Measurements from ENCODE around the gene CAMK2B.

The CAMK2B gene

DNA sequence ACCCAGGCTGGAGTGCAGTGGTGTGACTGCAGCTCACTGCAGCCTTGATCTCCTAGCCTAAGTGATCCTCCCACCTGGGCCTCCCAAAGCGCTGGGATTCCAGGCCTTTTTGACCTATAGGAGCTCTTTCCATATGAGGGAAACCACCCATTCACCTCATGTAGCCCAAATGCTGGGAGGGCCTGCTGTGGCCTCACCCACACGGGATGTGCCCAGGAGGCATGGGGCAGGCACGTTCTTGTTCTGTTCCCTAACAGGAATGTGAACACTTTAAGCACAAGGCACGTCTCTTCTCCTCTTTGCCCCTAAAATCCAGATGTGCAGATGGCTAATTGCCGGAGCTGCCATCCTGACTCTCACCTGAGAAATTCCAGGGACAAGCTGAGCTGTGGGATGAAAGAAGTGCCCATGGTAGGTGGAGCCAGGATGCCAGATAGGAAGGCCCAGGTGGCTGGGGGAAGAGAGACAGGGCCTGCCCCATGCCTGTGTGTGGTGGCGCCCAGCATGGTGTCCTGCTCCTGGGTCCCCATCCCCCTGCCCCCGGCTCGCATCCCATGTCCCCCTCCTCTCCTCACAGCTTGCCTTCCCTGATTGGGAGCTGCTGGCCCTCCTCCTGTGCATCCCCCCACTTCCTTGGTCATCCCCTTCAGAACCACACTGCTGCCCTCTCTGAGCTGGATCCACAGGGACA is 17.3 kb downstream of the CAMK2B start:
- DNase-seq = no peak

DNA sequence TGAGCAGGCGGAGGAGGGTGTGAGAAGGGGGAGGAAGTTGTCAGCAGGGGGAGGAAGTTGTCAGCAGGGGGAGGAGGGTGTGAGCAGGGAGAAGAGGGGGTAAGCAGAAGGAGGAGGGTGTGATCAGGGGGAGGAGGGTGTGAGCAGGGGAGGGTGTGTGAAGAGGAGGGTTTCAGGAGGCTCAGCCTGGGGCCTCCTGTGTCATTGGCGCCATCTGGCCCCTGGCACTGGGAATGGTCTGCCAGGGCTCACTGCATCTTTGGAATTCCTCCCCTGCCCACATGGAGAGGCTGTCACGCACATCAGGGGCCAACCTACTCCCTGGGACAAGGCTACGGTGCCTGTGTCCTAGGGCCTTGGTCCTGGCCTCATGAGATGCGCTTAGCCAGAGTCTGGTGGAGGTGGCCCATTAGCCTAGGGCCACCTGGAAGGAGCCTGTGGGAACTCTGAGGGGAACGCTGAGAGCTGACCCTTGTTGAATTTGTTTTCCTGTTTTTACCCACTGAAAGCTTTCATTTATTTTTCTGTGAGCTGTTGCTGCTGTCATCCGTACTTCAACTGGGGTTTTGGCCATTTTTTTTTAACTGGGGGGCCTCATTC is 18.0 kb downstream of the CAMK2B start:
- DNase-seq = no peak

DNA sequence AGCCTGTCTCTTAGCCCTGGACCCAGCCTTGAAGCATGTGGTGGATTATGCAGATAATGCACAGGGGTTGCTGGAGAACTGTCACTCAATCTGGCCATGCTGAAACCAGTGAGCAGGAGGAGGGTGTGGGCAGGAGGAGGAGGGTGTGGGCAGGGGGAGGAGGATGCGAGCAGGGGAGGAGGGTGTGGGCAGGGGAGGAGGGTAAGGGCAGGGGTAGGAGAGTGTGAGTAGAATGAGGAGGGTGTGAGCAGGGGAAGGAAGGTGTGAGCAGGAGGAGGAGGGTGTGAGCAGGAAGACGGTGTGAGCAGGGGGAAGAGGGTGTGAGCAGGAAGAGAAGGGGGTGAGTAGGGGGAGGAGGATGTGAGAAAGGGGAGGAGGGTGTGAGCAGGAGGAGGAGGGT is 18.8 kb downstream of the CAMK2B start:
- no peak for DNase-seq

DNA sequence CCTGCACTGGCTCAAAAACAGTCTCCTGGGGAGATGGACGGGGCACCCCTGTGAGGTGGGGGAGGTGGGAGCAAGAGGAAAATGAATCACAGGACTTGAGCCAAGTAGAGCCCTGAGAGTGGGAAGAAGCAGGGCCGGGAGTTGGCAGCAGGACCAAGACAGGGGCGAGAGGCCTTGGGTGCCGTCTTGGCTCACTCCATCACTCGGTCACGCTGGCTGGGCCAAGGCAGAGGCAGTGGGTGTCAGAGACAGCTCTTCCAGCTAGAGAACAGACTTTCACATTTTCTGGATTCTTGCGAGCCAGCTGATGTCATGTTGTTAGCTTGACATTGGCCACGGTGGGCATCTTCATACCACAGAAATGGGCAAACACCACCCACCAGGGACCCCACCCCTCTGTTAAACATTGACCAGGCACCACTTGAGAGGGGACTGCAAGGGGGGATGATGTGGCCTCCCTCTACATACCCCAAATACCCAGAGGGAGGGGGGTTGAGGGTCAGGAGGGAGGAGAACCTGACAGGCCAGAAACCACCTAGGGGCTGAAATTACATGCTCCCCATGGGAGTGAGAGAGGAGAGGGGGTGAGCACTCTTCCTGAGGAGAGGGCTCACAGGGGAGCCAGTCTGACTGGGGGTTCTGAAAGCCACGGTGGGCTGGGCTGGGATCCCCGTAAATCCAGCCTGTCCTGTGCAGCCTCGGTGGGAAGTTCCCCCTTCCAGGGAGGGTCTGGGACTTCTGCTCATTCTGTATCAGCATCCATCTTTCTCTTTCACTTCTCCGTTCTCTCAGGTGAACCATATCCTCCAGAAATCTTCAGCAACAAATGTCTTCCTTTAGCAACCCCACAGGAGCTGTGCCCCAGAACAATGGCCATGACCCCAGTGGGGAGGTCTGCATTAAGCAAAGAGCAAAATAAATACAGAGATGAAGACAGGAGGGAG is 19.6 kb downstream of the CAMK2B start:
- no peak for DNase-seq

DNA sequence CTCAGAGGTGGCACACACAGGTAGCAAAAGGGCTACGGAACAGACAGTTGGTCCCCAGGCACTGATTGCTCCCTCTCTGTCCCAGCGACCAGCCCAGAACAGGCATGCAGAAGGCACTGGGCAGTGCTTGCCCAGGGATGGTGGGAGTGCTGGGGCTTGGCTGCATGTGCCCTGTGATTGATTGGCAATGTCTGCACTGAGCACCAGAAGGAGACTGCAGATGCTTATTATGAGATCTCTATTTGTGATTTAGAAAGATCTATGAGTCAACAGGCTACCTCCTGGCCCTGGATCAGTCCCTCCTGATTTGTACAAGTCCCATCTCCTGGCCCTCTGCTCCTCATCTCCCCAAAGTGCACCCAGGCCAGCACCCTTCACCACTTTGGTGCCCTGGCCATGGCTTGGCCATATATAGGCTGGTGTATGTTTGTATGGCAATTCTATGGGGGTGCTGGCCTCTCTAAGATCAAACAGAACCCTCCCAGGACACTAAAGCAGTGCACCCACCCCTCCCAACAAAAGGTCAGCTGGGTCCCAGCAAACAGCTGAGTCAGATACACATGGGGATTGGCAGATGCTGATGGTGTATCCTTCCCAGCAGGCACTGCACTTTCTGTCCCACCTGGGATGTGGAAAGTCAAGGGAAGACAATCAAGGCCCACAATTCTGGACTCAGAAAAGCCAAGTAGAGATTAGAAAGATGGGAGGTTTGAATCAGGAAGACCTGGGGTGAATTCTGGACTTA is 30.9 kb downstream of the CAMK2B start:
- DNase-seq = no peak

DNA sequence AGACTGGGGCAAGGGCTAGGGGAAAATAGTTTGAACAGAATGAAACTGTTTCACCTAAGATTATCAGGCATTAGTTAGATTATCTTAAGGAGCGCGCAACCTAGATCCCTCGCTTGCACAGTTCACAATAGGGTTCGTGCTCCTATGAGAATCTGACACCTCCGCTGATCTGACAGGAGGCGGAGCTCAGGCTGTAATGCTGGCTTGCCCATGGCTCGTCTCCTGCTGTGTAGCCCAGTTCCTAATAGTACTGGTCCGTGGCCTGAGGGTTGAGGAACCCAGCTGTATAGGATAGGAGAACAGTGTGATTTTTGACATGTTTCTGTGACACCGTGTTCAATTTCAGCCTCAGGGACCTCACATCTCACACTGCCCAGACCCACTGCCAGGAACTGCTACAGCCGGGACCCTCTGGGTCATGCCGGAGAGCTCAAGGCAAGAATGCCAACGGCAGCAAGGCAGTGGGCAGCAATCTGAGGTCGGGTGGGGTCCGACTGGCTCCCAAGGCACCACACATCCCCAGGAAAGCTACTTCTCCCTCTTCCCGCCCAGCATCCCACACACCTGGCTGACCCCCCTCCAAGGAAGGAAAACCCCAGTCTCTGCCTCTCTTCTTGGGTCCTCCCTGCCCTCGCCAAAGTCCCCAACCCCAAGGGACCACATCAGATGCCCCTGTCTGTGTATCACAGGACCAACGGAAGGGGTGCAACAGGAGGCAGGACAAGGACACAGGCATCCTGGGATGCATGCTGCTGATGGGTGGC is 31.7 kb downstream of the CAMK2B start:
- DNase-seq = no peak

DNA sequence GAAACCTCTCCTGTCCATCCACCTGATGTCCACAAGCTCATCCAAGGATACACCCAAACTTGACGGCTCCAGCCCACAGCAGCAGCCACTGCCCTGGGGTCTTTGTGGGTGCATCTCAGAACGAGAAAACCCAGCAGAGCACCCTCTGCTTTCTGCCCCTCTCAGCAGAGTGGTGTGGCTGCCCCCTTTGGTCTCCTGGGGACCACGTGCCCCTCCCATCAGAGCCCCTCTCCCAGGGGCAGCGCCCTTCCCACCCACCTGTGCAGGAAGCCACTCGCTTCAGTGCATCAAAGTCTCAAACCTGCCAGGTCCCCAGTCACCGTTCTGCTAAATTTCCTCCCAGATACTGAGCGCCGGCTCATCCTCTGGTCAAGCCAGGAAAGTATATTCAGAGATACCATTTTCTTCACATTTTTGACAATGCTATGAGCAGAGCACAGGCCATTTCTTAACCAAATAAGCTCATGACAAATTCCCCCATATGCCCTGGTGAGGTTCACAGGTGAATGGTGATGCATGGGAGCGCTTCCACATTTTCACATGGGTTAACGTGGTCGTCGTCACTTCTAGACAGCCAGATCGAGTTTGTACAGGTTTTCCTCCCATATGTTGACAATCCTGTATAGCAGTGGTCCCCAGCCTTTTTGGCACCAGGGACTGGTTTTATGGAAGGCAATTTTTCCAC is 32.4 kb downstream of the CAMK2B start:
- no peak for DNase-seq

DNA sequence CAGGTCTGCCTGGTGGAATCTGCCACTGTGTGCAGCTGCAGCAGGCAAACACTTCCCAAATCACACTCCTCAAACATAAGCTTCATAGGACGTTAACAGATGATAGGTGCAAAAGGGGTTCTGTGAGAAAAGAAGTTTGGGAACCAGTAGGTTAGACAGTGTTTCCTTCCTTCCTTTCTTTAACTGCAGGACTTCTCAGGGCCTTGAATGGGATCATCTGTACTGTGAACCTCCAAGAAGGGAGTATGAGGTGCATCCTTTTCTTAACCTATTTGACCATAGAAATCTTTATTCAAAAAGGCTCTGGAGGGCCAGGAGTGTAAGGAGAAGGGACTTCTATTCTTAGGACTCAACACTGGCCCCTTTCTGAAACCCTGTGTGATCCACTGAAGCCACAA is 33.0 kb downstream of the CAMK2B start:
- no peak for DNase-seq

DNA sequence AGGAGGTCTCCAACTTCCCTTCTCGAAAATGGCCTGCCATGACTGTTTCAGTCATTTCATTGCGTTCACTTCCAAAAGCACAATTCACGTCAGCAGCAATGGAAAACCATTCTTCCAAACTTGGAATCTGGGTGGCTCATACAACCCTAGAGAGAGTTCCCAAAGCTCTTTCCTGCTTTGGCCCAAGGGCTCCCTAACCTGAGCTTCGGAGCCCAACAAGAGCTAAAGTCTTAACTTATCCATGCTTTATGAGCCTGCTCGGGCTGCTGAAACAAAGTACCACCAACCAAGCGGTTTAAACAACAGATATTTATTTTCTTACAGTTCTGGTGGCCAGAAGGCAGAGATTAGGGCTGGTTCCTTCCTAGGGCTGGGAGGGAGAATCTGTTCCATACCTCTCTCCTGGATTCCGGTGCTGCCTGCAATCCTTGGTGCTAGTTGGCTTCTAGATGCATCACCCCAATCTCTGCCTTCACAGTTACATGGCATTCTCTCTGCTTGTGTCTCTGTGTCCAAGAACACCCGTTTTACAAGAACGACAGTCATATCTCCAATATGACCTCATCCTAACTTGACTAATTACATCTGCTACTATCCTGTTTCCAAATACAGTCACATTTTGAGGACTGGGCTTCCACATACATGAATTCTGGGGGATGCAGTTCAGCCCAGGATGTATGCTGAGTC is 33.5 kb downstream of the CAMK2B start:
- no peak for DNase-seq

DNA sequence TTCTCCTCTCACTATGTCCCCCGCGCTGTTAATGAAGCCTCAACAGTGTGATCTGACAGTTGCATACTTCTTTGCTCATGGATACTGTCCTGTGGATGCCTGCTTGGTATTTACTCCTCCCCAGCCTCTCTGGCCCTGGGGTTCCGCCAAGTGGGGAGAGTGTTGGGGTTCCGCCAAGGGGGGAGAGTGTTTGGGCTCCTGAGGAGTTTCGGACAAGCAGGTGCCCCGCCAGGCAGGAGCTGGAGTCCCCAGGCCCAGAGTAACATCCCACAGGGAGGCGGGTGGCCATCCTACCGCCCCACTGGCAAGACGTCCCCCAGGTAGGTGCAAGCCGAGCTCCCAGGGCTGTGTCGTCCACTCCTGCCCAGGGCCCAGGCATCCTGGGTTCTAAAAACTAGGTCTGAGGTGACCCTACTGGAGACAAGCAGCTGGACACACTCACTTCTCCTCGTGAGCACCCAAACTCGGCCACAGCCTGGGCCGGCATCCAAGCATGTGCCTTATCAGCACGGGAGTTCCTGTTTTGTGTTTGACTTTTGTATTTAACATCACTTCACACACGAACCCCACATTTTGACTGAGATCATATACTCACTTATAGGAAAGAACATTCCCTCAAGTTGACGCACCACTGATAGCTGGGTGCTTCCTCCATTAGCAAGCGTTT is 34.2 kb downstream of the CAMK2B start:
- no peak for DNase-seq

DNA sequence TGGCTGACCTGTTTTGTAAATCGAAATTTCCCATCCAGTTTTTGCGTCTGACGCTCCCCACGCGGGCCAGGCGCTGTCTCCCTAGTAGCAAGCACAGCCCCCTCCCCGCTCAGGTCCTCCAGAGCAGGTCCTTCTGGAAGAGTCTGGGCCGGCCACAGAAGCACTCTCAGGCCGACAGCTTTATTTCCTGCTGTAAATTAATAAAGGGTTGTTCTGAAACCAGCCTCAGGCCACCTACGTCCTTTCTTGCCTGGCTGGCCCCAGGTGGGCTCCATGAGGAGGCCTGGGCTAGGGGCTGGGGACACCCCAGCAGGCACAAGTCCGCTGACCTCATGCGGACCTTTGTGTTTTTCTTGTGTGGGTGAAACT is 35.2 kb downstream of the CAMK2B start:
- DNase-seq = no peak

DNA sequence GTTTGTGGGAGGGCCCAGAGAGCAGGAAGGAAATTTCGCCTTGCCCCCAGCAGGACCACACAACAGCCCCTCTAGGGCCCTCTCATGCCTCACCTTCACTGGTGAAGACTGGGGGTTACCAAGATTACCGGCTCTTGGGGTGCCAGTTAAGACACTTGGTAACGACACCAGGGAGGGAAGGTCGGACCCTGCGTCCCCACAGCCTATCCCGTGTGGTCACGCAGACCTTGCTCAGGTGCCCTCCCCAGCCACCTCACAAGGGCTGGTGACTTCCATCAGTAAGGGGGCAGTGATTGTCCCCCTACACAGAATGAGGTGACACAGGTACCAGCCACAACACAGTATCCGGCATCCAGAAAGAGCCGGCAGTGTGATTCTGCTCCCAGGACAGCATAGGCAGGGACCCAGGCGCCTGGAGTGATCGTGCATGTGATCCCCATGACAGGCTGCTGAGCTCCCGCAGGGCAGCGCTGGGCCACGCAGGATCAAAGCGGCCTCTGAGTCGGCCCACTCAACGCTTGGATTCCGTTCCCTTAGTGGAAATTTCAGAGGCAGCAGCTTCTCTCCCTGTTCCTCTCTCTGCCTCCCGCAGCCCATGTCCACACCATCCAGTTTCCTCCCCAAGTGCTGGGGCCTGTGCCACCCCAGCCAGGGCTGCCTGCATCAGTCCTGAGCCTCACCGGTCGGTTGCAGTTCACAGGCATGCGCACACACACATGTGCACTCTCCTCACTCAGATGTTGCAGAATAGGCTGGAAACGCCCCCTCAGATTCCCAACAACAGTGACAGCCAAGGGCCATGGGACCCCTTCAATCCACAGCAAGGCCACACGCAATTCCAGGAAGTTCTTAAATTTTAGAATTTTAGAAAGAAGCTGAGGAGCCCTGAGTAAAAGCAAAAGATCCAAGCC is 35.8 kb downstream of the CAMK2B start:
- DNase-seq = no peak

DNA sequence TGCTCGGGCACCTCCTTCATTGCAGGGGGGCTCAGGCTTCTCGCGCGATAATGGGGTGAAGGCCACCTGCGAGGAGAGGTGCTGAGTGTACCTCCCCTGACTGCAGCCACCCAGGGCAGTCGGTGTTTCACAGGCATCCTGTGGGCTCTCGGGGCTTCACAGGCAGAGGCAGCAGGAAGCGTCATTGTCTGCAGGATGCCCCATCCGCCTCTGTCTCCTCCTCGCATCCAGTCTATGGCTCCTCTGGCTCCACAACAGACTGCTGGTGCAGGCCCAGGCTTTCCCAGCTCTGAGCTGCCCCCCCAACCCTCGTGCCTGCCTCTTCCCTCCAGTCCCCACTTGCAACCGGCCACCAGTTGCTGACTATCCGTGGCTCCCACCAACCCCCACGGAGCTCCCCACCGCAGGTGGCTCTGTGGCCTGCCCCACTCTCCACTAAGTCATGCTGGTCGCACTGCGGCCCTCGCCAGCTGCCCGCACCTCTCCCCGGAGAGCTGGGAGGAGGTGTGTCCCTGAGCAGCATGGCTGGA is 36.5 kb downstream of the CAMK2B start:
- no peak for DNase-seq

DNA sequence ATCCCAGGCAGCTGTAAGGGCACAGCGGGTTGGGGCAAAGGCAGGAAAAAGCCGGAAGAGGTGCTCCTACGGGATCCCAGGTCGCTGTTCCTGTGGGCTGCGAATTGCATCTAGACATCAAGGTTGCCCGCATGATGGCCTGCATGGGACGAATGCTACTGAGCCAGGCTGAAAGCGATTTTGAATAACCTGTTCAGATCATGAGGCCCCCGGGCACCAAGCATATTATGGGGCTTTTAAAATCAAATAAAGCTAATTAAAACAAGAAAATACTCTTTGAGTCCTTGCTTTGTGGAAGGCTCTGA is 37.1 kb downstream of the CAMK2B start:
- DNase-seq = no peak

DNA sequence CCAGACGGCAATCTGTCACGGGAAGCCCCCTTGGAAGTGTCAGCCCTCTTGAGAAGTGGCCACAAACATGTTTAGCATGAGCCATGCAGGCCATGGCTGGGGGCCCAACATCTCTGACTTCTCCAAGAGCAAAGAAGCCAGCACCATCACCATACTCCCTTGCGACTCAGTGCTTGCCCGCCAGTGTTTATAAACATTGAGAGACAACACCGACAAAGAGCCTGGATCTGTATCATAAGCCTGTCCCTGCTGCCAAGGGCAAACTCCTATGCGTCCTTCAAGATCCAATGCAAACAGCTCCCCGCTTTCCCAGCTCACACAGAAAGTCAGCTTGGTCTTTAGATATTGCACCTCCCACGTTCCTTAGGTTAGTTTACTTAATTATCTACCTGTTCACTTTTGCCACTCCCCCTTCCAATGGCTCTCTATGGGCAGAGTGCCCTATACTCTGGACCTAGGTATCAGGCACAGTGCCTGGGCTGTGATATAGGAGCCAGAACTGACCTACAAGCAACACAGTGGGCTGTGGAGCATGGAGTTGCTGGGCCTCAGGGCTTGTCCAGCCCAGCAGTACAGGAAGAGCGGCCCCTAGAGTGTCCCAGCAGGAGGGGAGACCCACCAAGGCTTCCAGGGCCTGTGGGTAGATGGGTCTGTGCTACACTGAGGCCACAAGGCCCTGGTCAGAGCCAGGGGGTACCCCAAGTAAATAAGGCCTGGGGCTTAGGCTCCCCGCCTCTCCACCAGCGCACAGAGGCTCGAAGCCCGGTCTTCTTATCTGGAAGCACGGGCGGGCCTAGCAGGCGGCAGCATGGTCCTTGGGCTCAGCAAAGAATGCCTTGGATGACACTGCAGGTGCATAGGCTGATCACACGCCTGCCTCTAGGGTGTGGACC is 37.7 kb downstream of the CAMK2B start:
- no peak for DNase-seq

DNA sequence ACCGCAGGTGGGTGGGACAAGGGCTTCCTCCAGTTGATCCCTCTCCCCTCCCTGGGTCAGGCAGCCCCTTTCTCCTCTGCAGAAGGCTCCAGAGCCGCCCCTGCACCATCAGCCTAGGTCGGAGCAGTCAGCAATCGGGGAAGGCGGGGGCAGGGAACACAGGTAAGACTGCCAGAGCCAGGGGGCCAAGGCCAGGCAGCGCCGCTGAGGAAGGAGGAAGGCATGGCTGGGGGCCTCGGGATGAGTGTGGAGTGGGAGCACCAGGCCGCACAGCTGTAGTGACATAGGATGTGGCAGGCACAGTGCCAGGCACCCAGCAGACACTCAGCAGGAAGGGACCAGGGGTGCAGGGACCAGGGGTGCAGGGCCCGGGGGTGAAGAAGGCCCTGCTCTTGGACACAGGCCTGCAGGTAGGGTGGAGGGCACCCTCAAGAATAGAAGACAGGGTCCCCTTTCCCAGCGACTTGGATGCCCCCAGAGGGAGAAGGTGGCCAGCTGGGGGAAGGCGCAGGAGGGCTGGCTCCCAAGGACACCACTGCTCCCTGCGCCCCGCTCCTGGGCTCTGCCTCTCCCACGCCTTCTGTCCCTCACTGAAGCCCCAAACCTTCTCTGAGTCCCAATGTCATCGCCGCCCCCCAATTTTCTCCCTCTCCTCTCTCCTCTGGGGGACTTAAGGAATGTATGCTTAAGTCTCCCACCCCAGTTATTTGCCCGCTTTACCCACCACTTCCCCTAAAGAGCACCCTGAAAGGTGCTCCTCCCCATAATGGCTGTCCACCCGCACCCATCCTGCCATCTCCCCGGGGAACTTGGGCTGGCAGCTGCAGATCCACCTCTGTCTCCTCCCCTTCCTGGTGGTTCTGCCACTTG is 38.5 kb downstream of the CAMK2B start:
- no peak for DNase-seq

DNA sequence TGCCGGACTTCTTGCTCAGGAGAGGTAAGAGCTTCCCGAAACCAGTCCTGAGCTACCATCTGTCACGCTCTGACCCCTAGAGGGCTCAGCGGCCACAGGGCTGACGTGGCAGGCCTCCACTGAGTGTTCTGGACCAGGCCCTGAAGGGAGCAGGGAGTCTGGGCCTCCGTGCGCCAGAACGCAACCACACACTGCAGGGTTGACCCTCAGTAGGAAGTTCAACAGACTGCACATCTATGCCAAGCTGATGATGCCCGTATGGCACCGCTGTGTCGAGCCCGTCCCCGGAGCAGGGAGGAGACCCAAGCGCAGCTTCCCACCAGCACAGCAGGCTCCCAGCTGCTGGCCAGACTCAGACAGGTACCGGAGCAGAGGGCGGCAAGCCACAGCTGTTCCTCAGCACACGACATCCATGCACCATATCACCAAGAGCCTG is 39.2 kb downstream of the CAMK2B start:
- no peak for DNase-seq

Measured in KG1 (cell line).